Mesothelial cell of epicardium (in vitro differentiated cells): ENCODE data around the gene GRIN3B. TPM values are rescaled to one million over a fixed set of nuclear protein-coding genes. Genes with fewer than 3 reads are reported as not detected.

Experiments
- DNase-seq, 2 experiments: peaks; one replicate each; pipeline ENCODE4 v3.0.0; 2021; ENCODE audit warnings: low spot score in 2 of 2; ENCODE audit not compliant: unreplicated experiment in 2 of 2
- H3K27ac Mint-ChIP-seq: 2 replicates; pipeline ENCODE4 v1.8.0; 2021; ENCODE audit warnings: mixed read lengths
- H3K27me3 Mint-ChIP-seq: 2 replicates; pipeline ENCODE4 v1.8.0; 2021; ENCODE audit warnings: low read depth, mixed read lengths
- H3K36me3 Mint-ChIP-seq: 2 replicates; pipeline ENCODE4 v1.8.0; 2021; ENCODE audit warnings: mixed read lengths
- H3K4me1 Mint-ChIP-seq: 2 replicates; pipeline ENCODE4 v1.8.0; 2021; ENCODE audit warnings: mixed read lengths
- H3K4me3 Mint-ChIP-seq: 2 replicates; pipeline ENCODE4 v1.8.0; 2021; ENCODE audit warnings: mild to moderate bottlenecking, moderate library complexity, mixed read lengths
- H3K9me3 Mint-ChIP-seq: 2 replicates; pipeline ENCODE4 v1.8.0; 2021; ENCODE audit warnings: mixed read lengths
- total RNA-seq: library from RNA; stranded (reverse); gene quantifications from 3 replicates; pipeline ENCODE4 v1.2.1, GENCODE V29; 2021
- TF ChIP-seq, protein P1 (sequence below): fragments of 200-600 bp; sonication (generic); IDR thresholded peaks from one replicate; pipeline ENCODE4 v1.5.0; 2021; ENCODE audit warnings: antibody characterized with exemption; ENCODE audit not compliant: unreplicated experiment

Gene GRIN3B
- total RNA-seq, 1 donor from 2014 or later = 0.34 TPM

DNA sequence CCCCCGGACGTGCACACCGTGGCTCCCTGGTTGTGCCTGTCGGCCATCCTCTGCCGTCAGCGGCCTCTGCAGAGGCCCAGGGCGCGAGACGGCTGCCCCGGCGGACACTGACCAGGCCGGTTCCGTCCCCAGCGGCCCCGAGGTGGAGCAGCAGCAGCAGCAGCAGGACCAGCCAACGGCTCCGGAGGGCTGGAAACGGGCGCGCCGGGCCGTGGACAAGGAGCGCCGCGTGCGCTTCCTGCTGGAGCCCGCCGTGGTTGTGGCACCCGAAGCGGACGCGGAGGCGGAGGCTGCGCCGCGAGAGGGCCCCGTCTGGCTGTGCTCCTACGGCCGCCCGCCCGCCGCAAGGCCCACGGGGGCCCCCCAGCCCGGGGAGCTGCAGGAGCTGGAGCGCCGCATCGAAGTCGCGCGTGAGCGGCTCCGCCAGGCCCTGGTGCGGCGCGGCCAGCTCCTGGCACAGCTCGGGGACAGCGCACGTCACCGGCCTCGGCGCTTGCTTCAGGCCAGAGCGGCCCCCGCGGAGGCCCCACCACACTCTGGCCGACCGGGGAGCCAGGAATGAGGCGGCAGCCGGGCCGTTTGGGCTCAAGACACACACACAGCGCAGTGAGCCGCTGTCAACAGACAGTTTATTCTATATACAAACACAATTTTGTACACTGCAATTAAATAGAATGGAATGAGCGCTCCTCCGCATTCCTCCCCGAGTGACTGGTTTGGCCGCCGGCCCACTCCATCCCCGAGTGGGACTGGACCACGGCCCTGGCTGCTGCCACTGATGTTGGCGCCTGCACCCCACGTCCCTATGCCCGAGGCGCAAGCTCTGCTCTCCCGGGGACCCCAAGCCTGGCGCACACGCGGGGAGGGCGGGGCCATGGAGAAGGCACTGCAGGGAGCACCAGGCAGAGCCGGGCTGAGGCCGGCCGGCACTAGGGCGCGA is 9.1 kb downstream of the GRIN3B start:
- Mint-ChIP-seq H3K4me1 (no peaks in the 10 kb centered on the region), H3K36me3 (peaks cover 9% of the 10 kb centered on the region), H3K27me3 (peaks cover 3% of the 10 kb centered on the region), H3K9me3 (no peaks in the 10 kb centered on the region), H3K4me3 (no peak overlapping the region), H3K27ac (no peak overlapping the region)
- no peak for DNase-seq
- TF ChIP-seq, protein P1, sequence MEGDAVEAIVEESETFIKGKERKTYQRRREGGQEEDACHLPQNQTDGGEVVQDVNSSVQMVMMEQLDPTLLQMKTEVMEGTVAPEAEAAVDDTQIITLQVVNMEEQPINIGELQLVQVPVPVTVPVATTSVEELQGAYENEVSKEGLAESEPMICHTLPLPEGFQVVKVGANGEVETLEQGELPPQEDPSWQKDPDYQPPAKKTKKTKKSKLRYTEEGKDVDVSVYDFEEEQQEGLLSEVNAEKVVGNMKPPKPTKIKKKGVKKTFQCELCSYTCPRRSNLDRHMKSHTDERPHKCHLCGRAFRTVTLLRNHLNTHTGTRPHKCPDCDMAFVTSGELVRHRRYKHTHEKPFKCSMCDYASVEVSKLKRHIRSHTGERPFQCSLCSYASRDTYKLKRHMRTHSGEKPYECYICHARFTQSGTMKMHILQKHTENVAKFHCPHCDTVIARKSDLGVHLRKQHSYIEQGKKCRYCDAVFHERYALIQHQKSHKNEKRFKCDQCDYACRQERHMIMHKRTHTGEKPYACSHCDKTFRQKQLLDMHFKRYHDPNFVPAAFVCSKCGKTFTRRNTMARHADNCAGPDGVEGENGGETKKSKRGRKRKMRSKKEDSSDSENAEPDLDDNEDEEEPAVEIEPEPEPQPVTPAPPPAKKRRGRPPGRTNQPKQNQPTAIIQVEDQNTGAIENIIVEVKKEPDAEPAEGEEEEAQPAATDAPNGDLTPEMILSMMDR = no peak

DNA sequence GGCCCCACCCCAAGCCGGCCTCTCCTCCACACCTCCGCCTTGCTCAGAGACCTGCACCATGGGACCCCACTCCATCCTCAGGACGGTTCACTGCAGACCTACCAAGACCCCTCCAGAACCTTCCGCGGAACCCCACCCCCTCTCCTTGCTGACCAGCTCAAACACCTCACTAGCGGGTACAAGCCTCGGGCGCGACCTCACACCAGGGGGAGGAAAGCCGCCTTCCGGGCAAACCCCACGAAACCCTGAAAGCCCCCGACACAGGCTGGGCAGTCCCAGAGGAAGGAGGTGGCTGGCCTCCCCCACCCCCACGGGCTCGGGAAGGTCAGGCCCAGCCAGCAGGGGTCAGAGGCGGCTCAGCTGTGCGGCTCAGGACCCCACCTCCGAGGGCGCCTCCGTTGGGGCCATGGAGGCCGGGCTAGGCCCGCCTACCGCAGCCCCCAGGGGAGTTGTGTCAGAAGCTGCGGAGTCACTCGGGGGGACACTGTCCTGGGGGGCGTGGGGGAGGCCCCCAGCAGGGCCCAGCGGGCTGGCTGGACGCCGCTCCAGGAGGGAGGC is 9.8 kb downstream of the GRIN3B start:
- TF ChIP-seq, protein P1 = no peak
- Mint-ChIP-seq H3K27ac (no peak overlapping the region), H3K4me3 (no peak overlapping the region), H3K9me3 (no peaks in the 10 kb centered on the region), H3K27me3 (peaks cover 2% of the 10 kb centered on the region), H3K36me3 (peaks cover 9% of the 10 kb centered on the region), H3K4me1 (no peaks in the 10 kb centered on the region)
- no peak for DNase-seq

DNA sequence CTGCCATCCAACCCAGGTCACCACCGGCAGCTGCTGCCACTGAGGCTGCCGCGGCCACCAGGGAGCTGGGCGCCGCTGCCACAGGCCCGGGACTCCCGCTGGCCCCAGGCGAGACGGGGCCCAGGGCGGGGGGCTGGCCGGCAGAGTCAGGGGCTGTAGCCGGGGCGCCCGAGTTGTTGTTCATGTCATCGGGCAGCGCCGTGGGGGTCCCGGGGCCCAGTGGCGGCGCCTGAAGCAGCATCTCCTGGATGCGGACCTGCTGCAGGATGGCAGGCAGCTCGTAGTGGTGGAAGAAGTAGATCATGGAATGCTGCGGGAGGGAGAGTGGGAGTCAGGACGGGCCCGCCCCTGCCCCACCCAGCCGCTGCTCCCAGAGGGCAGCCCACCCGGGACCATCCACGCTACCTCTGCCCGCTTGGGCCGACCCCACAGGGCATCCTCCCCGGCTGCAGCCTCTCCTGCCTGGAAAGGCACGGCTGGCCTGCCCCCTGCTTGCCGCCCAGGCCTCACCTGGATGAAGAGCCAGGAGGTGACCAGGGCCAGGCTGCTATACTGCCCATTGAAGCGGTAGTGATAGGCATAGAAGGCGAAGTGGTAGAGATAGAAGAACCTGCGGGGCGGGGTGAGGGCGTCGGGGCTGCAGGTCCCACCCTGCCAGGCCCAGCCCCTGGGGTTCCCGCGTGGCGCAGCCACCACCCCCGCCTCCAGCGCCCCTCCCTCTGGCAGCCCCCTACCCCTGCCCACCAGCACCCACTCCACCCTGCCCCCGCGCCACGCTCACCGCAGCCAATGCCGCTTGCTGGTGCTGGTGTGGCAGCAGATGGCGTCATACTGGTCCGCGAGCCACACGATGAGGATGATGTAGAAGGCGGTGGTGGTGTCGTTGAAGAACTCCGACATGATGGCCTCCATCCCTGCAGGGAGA is 10.6 kb downstream of the GRIN3B start:
- no peak for DNase-seq
- H3K27ac Mint-ChIP-seq = no peak overlapping the region
- H3K4me3 Mint-ChIP-seq = no peak overlapping the region
- H3K9me3 Mint-ChIP-seq = no peaks in the 10 kb centered on the region
- peaks cover under 1% of the 10 kb centered on the region for H3K4me1 Mint-ChIP-seq
- no peaks in the 10 kb centered on the region for H3K27me3 Mint-ChIP-seq
- H3K36me3 Mint-ChIP-seq = peaks cover 9% of the 10 kb centered on the region
- TF ChIP-seq, protein P1 = no peak

DNA sequence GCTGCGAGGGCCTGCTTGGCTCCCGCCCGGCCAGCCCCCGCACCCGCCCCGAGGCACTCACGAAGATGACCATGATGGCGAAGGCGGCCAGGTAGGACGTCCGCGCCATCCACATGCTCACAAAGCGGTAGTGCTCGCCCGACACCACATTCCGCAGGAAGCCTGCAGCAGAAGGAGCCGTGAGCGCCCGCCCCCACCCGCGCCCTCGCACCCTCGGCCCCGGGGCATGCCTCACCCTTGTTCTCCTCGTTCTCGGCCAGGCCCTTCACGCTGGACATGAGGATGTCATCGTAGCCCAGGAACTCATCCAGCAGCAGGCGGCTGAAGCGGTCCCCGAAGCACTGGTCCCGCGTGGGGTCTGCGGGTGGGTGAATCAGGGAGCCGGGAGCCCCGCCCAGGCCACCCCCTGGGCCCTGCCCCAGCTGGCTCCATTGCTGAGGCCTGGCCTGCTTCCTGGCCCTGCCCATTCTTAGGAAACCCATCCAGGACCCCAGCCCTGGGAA is 11.7 kb downstream of the GRIN3B start:
- peaks cover 5% of the 10 kb centered on the region for H3K4me1 Mint-ChIP-seq
- H3K9me3 Mint-ChIP-seq = no peaks in the 10 kb centered on the region
- peaks cover 5% of the 10 kb centered on the region for H3K36me3 Mint-ChIP-seq
- TF ChIP-seq, protein P1 = no peak
- no peak overlapping the region for H3K27ac Mint-ChIP-seq
- no peak overlapping the region for H3K4me3 Mint-ChIP-seq
- DNase-seq = no peak
- no peaks in the 10 kb centered on the region for H3K27me3 Mint-ChIP-seq

DNA sequence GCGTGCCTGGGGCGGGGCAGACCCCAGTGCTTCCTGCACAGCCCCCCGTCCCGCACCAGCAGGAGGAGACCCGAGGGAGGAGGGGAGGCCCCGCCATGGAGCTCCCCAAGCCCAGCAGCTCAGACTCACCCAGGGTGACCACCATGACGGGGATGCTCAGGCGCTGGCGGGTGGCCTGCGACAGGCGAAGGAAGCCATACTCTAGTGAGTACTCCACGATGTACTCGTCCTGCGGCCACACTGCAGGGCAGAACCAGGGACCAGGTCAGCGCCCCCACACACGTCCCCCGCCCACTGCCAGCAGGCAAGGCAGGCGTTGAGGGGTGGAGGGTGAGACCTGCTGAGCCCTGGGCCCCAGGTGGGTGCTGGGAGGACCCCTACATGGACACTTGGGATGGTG is 12.1 kb downstream of the GRIN3B start:
- DNase-seq = no peak
- no peak overlapping the region for H3K4me3 Mint-ChIP-seq
- TF ChIP-seq, protein P1 = no peak

More for the DNA sequence above, 12.1 kb downstream of the GRIN3B start:
- Mint-ChIP-seq H3K27me3 (no peaks in the 10 kb centered on the region), H3K9me3 (no peaks in the 10 kb centered on the region), H3K36me3 (peaks cover 2% of the 10 kb centered on the region), H3K27ac (no peak overlapping the region), H3K4me1 (peaks cover 10% of the 10 kb centered on the region)
